NCI-H460 (cell line): ENCODE data around the gene ATP2B3. TPM values are rescaled to one million over a fixed set of nuclear protein-coding genes. Genes with fewer than 3 reads are reported as not detected.
A peak's percentile ranks its signal among the peaks of the same experiment; 100 is the strongest.

Experiments used
- DNase-seq: peaks from one replicate; pipeline ENCODE4 v3.0.0-alpha.2; 2016; ENCODE audit warnings: low read depth; ENCODE audit errors: extremely low read depth
- total RNA-seq: library from RNA; depleted of rRNA; stranded (reverse); fragments of >200 nt; shearing (Covaris generic); gene quantifications from 2 replicates; pipeline ENCODE4 v1.2.3, GENCODE V29; 2014

ATP2B3 gene
- total RNA-seq, 1 experiment from 2014 or later: not detected

DNA sequence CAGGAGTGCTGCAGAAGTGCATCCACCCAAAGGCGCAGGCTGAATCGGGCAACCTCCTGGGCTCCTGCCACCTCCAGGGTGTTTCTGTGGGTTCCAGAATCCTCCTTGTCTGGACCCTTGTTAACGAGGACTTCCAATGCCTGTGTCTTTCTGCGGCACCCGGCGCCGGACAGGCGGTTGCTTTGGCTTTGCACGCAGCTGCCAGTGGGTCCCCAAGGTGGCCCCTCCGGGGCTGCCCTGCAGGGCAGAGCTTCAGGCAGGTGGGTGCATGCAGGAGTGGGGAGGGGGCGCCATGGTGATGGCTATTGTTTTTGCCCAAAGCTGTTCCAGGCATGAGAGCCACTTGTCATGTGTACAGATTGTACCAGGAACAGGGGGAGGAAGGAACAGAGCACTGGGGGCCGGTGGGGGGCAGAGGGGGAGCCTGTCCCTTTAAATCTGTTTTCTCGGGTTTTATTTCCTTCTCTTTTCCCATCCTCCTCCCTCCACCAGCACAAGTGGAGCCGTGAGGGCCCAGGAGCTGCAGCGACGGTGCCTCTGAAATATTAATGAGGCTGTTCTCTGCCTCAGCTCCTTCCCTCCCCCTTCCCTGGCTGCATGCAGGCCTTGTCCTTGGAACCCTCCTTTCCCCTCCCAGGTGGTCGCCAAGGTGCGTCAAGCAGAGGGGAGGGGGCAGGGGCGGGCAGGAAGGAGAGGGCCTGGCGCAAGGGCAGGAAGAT lies 13.1 kb downstream of the ATP2B3 start:
- no peak for DNase-seq

DNA sequence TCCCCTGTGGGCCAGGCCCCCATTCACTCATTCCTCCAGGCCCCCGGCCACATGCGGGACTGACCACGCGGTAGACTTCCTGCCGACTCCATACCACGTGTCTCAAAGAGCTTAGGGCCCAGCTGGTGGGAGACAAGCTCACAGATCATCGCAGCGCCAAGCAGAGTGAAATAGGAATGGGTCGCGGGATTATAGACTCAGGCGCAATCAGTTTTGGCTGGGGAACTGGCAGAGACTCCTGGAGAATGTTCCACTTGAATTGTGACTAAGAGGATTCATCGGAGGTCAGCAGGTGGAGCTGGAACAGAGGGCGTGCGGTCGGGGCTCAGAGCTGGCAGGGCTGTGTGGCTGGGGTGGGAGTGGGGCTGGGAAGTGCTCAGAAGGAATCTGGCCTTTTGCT lies 15.6 kb downstream of the ATP2B3 start:
- no peak for DNase-seq

DNA sequence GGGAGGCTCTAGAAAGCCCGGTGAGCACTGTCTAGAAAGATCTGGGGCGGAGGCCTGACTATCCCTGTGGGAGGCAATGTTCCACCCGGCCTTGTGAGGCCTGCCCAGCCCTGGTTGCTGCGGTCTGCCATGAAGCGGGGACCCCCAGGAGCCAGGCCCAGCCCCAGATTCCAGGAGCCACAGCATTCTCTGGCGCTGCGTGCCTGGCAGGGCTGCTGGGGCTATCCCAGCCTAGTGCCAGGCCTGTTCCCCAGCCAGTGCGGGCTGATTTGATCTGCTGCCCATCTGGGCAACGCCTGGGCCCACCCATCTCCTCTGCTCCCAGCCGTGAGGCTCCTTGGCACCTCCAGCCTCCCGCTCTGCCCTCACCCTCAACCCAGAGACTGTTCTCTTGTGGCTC lies 19.6 kb downstream of the ATP2B3 start:
- no peak for DNase-seq

DNA sequence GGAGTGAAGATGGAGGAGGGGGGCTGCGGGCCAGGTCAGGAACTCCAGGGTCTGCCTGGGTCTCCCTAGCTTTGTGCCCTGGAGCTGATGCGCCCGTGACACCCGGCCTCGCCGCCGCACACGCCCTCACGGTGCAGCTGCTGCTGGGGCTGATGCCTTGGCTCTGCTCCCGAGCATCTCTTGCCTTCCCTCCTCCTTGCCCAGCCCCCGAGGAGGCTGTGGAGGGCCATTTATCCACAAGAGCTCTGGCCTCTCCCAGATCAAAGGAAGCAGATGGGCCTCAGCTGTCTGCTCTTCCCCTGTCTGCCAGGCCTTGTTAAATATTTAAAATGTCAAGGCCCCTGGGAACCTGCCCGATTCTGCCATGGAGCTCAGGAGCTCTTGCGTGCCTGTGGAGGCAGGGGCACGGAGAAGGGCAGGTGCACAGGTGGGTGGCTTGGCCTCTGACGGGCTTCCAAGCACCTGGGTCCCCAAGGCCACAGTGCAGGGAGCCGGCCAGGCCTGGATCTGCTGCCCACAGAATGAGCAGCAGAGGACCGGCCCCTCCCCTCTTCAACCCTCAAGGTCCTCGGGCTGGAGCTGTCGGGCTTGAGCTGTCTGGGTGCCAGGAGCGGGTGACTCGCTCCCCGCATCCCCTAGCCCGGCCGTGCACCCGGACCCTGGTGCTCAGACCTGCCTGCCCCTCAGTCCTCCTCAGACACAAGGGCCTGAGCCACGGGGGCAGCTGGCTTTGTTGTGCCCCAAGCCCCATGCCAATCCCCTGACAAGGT lies 20.3 kb downstream of the ATP2B3 start:
- no peak for DNase-seq

DNA sequence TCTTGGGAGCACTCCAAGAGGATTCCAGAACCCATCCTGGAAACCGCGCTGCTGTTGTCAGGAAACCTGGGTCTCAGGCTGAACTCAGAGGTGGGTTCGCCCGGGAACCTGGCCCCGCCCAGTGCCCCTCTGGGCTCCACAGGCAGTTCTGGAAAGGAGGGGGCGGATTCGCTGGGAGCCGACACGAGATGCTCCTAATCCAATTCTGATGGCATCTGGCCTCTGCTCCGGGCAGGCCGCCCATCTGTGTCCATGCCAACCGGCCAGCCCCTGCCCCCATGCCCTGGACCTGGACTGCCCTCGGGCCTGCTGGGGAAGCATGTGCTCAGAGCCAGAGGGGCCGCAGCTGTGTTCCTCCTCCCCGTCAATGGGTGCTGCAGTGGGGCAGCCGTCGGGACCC lies 21.0 kb downstream of the ATP2B3 start:
- no peak for DNase-seq

DNA sequence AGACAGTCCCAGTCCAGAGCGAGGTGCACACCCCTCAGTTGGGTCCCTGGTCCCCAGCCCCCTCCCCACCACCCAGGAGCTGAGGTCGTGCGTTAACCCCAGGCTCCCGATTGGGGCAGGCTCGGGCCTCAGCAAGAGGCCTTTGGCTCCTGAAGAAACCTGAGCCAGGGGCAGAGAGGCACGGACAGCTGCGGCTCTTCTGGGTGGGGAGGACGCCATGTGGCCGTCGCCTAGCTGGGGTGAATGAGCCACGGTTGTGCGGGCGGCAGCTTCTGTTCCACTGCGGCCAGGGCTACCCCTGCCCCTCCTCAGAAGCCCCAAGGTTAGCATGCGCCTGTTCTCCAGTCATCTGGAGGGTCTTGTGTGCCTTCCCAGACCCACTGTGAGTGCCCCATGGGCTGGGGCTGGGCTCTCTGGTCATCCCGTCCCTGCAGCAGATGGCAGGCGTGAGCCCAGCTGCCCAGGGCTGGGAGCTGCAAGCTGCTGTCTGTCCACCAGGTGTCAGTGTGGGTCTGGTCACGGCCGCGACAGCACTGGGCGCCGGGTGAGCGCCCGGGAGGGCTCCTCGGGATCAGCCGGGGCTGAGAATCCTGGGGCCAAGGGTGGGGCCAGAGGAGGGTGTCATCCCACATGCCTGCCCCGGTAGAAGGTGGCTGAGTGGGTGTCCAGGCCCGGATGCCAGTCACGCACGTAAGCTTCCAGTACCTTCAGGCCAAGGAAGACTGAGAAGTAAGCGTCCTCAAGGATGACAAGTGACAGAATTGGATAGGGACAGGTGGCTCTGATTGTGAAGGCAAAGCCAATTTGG lies 21.9 kb downstream of the ATP2B3 start:
- DNase-seq: peak; percentile 68

DNA sequence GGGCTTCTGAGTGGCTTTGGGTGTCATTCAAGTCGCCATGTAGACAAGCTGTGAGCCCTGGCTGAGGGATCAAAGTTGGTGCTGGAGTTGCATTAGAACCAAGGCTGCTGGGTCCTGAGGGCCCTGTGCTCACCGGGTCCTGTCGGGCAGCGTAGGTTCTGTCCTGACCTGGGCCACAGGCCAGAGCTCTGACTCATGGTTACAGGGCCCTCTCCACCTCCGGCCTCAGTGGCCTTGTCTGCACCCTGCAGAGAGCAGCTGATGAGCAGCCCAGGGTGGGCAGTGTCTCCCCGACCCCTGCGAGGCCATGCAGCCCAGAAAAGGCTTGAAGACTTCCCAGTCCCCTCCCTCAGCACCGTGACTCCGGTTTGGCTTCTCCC lies 22.5 kb downstream of the ATP2B3 start:
- DNase-seq: no peak

DNA sequence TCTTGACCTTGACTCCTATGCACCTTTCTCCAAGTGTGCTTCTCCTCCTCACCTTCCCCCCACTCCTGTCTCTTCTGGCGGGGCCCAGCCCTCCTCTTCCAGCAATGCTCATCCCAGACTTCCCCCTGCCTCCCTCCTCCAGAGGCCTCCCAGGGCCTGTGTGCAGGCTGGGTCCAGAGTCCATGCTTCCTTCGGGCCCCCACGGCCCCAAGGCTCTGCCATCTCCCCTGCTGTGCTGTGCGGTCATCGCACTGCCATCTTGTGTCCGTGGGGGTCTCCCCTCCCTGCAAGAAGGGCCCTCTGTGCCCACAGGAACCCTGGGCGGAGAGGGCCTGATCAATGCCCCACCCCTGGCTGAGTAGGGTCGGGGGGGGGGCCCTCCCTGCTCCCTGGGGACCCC lies 27.3 kb downstream of the ATP2B3 start:
- DNase-seq: no peak

DNA sequence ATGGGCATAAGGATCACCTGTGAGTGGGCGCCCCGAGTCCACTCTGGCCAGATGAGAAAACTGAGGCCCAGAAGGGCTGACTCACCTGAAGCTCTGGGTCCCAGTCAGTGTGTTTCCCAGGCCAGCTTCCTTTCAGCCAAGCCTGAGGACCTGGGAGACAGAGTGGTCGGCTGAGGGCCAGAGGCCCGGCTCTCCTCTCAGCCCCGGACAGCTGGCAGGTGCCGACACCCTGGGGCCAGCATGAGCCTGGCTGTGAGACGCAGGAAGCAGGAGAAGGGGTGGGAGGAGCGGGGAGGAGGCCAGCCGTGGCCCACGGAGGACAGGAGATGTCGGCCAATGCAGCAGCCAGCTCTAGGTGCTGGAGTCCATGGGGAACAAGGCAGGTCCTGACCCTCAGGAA lies 28.9 kb downstream of the ATP2B3 start:
- no peak for DNase-seq

DNA sequence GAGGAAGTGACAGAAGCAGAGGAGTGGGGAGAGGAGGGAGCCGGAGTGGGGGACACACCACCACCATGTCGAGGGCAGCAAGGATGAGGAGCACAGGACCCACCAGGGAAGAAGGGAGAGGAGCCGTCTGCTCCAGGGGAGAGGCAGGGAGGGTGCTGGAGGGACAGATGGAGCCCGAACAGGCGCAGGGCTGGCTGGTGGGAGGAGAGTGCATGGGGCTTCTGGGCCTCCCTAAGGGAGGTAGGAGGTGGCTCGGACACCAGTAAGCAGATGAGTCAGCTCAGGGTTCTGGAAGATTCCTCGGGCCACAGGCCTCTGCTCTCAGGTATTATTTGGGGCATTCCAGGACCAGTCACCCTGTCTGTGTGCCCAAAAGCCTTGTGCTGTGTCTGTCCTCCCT lies 29.8 kb downstream of the ATP2B3 start:
- DNase-seq: no peak

DNA sequence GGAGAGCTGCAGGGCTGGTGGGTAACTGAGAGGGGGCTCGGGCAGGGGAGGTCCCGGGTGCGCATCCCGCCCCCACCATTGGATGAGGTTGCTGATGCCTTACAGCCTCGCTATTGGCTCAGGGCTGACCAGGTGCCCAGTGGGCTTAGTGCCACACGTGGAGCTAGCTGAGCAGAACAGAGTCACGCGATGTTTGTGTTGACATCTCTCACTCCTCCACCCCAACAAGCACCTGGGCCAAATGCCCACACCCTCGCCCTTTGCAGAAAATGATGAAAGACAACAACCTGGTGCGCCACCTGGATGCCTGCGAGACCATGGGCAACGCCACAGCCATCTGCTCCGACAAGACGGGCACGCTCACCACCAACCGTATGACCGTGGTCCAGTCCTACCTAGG lies 31.8 kb downstream of the ATP2B3 start:
- no peak for DNase-seq

DNA sequence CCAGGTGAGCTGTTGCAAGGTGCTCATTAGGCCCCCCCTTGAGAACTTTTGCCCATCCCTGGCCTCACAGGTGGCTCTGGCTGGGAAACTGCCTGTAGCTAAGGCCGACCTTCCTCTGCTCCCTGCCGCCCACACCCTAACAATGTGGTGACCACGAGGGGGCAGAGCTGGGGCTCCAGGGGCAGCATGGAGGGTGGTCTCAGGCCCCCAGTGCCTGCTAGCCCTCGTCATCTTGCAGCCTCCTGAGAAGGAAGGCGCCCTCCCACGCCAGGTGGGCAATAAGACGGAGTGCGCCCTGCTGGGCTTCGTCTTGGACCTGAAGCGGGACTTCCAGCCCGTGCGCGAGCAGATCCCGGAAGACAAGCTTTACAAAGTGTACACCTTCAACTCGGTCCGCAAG lies 32.4 kb downstream of the ATP2B3 start:
- DNase-seq: no peak

DNA sequence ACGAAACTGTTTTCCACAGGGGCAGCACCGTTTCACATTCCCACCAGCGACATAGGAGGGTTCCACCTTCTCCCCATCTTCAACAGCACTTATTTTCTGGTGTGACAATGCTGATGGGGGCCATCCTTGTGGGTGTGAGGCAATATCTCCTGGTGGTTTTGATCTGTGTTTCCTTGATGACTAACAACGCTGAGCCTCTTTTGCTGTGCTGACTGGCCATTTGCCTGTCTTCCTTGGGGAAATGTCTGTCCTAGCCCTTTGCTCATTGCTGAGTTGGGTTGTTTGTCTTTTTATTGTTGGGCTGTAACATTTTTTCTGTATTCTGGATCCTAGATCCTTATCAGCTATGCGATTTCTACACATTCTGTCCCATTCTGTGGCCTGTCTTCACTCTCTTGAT lies 33.7 kb downstream of the ATP2B3 start:
- DNase-seq: no peak

DNA sequence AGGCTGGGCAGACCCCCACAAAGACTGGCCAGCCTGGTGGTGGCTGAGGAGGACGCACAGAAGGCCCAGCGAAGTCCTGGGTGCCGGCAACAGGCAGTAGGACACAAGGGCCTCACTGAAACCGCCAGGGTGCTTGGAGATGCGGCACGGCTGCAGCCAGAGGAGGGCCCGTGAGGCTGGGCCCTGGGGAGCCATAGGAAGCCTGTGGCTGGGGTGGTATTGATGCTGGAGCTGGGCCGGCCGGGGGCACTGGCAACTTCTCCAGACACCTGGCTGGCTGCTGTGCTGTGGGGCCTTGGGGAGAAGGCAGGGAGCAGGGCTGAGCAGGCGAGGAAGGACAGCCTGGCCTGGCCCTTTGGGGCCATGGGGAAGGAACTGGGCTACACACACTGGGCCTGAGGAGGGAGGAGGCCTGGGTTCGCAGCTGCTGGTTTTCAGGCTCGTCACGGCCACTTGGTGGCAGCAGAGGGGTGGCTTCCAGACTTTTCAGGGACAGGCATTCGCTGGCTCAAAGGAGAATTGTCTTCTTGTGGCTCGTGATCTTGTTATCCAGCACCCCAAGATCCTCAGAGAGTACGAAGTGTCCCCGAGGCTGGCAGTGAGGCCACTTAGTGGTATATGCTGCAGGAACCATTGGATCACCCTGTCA lies 37.2 kb downstream of the ATP2B3 start:
- peak; percentile 58 for DNase-seq

DNA sequence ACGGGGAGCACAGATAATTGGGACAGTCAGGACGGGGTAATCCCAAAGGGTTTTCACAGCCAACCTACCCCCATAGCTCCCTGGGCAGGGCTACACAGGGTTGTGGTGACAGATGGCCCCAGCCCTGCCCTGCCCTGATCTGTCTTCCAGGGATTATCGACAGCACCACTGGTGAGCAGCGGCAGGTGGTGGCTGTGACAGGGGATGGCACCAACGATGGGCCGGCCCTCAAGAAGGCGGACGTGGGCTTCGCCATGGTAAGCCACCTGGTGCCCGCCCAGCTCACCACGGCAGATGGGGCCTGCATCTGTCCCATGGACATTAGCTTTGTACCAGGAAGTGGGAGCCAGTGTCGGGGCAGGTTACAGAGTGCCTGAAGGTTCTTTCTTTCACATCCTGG lies 39.3 kb downstream of the ATP2B3 start:
- no peak for DNase-seq

DNA sequence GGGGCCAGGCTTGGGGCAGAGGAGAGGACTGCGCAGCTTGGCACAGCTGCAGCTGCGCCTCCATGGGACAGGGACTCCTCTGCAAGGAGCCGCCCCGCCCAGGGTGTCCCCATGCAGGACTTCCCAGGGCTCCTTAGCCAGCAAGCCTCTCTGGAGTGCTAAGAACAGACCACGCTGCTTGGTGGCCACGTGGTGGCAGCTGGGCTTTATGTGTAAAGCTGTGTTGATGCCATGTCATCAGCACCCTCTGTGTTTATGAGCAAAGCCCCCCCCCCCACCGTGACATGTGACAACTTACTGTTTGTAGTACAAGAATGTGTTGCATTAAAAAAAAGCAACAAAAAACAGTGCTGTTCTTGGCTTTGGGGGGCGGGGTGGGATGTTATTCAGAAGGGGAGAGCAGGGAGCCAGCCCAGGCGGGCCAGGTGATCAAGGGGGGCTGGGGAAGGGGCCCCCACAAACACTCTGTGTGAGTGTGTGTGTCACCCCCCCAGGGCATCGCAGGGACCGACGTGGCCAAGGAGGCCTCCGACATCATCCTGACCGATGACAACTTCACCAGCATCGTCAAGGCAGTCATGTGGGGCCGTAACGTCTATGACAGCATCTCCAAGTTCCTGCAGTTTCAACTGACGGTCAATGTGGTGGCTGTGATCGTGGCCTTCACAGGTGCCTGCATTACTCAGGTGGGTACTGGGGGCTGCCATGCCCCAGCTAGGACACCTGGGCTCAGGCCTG lies 40.3 kb downstream of the ATP2B3 start:
- DNase-seq: no peak

DNA sequence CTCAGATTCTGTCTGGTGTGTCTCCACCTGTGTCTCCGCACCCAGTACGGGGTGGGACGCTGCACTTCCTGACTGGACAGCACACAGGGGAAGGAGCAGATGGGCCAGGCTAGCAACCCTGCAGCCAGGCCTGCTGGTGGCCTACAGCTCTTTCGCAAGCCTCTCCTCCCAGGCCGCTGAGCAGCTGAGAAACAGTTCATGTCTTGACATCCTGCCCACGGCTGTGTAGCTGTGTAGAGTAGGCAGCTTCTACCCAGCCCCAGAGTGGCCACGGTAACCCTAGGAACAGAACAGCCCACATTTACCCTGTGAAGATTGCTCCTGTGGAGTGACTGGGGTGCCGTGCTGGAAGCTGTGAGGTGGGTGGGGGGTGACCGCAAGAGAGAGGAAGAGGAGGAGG lies 42.6 kb downstream of the ATP2B3 start:
- no peak for DNase-seq

DNA sequence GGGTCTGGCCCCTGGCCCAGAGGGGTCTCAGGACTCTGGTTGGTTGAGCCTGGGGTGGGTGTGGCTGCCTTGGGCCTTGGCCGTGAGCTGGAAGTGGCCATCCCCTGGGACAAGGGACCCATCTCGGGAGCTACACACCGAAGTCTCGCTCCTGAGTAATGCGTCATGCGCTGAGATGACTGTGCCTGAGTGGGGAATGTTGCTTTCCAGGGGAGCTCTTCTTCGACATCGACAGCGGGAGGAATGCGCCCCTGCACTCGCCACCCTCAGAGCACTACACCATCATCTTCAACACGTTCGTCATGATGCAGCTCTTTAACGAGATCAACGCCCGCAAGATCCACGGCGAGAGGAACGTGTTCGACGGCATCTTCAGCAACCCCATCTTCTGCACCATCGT lies 43.0 kb downstream of the ATP2B3 start:
- no peak for DNase-seq

DNA sequence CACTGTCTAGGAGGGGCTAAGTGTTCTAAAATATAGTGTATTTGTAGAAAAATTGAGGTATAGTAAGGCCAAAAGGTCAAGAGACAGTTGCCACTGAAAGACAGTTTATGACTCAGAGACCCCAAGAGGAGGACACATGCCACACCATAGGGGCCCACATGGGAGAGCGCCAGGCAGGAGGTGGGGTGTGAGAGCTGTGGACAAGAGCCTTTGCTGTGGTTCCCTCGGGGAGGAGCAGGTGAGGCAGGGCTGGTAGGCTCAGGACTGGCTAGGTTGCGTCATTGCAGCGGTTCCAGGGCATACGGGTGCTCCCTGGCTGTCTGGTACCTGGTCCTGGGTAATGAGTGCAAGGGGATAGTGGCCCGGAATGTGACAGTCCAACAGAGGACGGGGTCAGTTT lies 43.9 kb downstream of the ATP2B3 start:
- no peak for DNase-seq

DNA sequence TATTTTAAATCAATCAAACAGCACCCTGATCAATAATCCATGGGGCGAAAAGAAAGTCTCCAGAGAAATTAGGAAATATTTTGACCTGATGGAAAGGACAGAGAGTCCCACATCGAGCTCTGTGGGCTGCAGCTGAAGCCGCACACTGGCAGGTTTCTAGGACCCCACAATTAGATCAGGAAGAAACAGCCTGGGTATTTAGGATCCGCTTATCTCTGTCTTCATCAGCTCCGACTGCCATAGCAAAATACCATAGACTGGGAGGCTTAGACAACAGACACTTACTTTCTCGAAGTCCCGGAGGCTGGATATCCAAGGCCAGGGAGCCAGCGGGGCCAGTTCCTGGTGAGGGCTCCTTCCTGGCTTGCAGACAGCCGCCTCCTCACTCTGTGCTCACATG lies 45.1 kb downstream of the ATP2B3 start:
- DNase-seq: no peak
